ENCODE data around the gene MAGI2.

The MAGI2 gene

GRCh38 chr7:77975672-77976480 is 1477.6 kb downstream of the MAGI2 start:
- DNase-seq, result no peak

GRCh38 chr7:77971726-77972125 is 1481.7 kb downstream of the MAGI2 start:
- no peak for DNase-seq

GRCh38 chr7:77967429-77967828 is 1486.0 kb downstream of the MAGI2 start:
- DNase-seq, result no peak

Data from C1 segment of cervical spinal cord (tissue), 14 donors.